Measurements from ENCODE around the gene SAP30BP.

DNA sequence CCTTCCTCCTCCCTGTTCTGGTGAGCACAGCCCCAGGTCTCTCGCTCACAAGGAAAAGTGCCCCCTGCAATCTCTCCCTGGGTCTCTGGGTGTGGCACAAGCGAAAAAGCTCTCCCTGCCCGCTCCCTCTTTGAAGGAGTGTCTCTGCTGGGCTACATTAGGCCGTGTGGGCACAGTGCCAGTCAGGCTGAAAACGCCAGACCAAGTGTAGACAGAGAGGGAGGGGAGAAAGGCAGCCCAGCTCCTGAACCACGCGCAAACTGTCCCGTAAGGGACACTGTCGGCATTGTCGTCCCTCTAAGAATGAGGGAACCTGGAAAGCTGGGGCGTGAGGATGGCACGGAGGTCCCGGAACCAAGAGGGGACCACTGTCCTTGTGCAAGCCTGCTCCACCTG is 30.0 kb upstream of the SAP30BP start:
- no peak for TF ChIP-seq SIN3A (IDR thresholded peaks at IDR 0.05; ENCODE audit: borderline replicate concordance, insufficient read depth, low read length)
- TF ChIP-seq, protein P1, sequence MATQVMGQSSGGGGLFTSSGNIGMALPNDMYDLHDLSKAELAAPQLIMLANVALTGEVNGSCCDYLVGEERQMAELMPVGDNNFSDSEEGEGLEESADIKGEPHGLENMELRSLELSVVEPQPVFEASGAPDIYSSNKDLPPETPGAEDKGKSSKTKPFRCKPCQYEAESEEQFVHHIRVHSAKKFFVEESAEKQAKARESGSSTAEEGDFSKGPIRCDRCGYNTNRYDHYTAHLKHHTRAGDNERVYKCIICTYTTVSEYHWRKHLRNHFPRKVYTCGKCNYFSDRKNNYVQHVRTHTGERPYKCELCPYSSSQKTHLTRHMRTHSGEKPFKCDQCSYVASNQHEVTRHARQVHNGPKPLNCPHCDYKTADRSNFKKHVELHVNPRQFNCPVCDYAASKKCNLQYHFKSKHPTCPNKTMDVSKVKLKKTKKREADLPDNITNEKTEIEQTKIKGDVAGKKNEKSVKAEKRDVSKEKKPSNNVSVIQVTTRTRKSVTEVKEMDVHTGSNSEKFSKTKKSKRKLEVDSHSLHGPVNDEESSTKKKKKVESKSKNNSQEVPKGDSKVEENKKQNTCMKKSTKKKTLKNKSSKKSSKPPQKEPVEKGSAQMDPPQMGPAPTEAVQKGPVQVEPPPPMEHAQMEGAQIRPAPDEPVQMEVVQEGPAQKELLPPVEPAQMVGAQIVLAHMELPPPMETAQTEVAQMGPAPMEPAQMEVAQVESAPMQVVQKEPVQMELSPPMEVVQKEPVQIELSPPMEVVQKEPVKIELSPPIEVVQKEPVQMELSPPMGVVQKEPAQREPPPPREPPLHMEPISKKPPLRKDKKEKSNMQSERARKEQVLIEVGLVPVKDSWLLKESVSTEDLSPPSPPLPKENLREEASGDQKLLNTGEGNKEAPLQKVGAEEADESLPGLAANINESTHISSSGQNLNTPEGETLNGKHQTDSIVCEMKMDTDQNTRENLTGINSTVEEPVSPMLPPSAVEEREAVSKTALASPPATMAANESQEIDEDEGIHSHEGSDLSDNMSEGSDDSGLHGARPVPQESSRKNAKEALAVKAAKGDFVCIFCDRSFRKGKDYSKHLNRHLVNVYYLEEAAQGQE (IDR thresholded peaks at IDR 0.05; ENCODE audit: insufficient read depth in 1 of 2, low read depth in 2 of 2, low read length in 2 of 2) = no peak
- no peak for TF ChIP-seq FOXP2 (optimal IDR thresholded peaks at IDR 0.05; ENCODE audit: borderline replicate concordance, extremely low read depth, extremely low read length, insufficient read depth)
- TF ChIP-seq POLR2AphosphoS5 (IDR thresholded peaks at IDR 0.05; ENCODE audit: low read depth, low read length) = no peak

All from PFSK-1 (cell line).